ENCODE data around the gene FAM117A. TPM values are rescaled to one million over a fixed set of nuclear protein-coding genes. Genes with fewer than 3 reads are reported as not detected.

The FAM117A gene
- total and polyA plus RNA-seq, 12 donors = 4.6 to 16.3 (median 10.3) TPM

- H3K27me3 ChIP-seq = no peaks in the 10 kb centered on the region
- peaks cover 0 to 8% of the 10 kb centered on the region in 2 donors for H3K4me1 ChIP-seq (replicated peaks in 1 of 2)
- peaks cover 0 to 32% of the 10 kb centered on the region in 2 donors for H3K36me3 ChIP-seq (replicated peaks in 1 of 2)
- H3K9me3 ChIP-seq (replicated peaks in 1 of 3) = no peaks in the 10 kb centered on the region
- H3K27ac ChIP-seq = no peak overlapping the region
- no peak for DNase-seq
- 30 to 53% (median 44%) methylated on average over 4 to 6 of the region's 6 CpGs for WGBS, 4 donors
- H3K4me3 ChIP-seq = no peak overlapping the region
- TF ChIP-seq CTCF (IDR thresholded peaks at IDR 0.05) (no peak), POLR2A (IDR thresholded peaks at IDR 0.05) (no peak)
- intact Hi-C loops (cut with DNase I) = no loop called here
These were observed 65.9 kb downstream of the FAM117A start for GRCh38 chr17:49698005-49698404.

GRCh38 chr17:49696233-49696761 is 67.6 kb downstream of the FAM117A start:
- intact Hi-C loops (cut with DNase I) = loop anchor here in 1 of 2 donors (2.0 kb wide), 1 partner anchor 125 kb away; no protein-coding TSS in a partner anchor
- no peak for DNase-seq

GRCh38 chr17:49695698-49696232 is 68.2 kb downstream of the FAM117A start:
- H3K4me3 ChIP-seq = no peak overlapping the region
- TF ChIP-seq POLR2A (IDR thresholded peaks at IDR 0.05) (no peak), CTCF (IDR thresholded peaks at IDR 0.05) (no peak)
- no peaks in the 10 kb centered on the region for H3K27me3 ChIP-seq
- WGBS, 4 donors = 37 to 51% (median 42%) methylated on average over 5 of the region's 5 CpGs
- peaks cover 0 to 10% of the 10 kb centered on the region in 2 donors for H3K36me3 ChIP-seq (replicated peaks in 1 of 2)
- peaks cover 0 to 12% of the 10 kb centered on the region in 2 donors for H3K4me1 ChIP-seq (replicated peaks in 1 of 2)
- no peaks in the 10 kb centered on the region for H3K9me3 ChIP-seq (replicated peaks in 1 of 3)
- no peak overlapping the region for H3K27ac ChIP-seq
- intact Hi-C loops (cut with DNase I) = loop anchor here (2.0 kb wide), 1 partner anchor 125 kb away; no protein-coding TSS in a partner anchor
- no peak for DNase-seq

More at GRCh38 chr17:49696233-49696761, 67.6 kb downstream of the FAM117A start:
- no peak for TF ChIP-seq POLR2A (IDR thresholded peaks at IDR 0.05)
- TF ChIP-seq CTCF (IDR thresholded peaks at IDR 0.05) = no peak
- H3K36me3 ChIP-seq (replicated peaks in 1 of 2) = peaks cover 0 to 15% of the 10 kb centered on the region in 2 donors
- 67 to 76% (median 68%) methylated on average over 8 of the region's 8 CpGs for WGBS, 4 donors
- H3K27ac ChIP-seq = no peak overlapping the region
- H3K9me3 ChIP-seq (replicated peaks in 1 of 3) = no peaks in the 10 kb centered on the region
- no peak overlapping the region for H3K4me3 ChIP-seq
- peaks cover 0 to 12% of the 10 kb centered on the region in 2 donors for H3K4me1 ChIP-seq (replicated peaks in 1 of 2)
- no peaks in the 10 kb centered on the region for H3K27me3 ChIP-seq

- intact Hi-C loops (cut with DNase I) = loop anchor here in 1 of 2 donors (2.0 kb wide), 1 partner anchor 124 kb away; no protein-coding TSS in a partner anchor
- no peak overlapping the region for H3K4me3 ChIP-seq
- peak; percentile 86 to 98 (median 92) for TF ChIP-seq CTCF (IDR thresholded peaks at IDR 0.05)
- TF ChIP-seq POLR2A (IDR thresholded peaks at IDR 0.05) = no peak
These were observed 68.9 kb downstream of the FAM117A start for GRCh38 chr17:49694847-49695697.

More at GRCh38 chr17:49694847-49695697, 68.9 kb downstream of the FAM117A start:
- peak; percentile 37 to 81 (median 59) for DNase-seq
- no peaks in the 10 kb centered on the region for H3K27me3 ChIP-seq
- peaks cover 0 to 3% of the 10 kb centered on the region in 2 donors for H3K36me3 ChIP-seq (replicated peaks in 1 of 2)
- no peak overlapping the region for H3K27ac ChIP-seq
- peaks cover 0 to 12% of the 10 kb centered on the region in 2 donors for H3K4me1 ChIP-seq (replicated peaks in 1 of 2)
- 20 to 26% (median 22%) methylated on average over 16 of the region's 16 CpGs for WGBS, 4 donors
- no peaks in the 10 kb centered on the region for H3K9me3 ChIP-seq (replicated peaks in 1 of 3)

Data from adrenal gland (tissue), 12 donors.